Eye (tissue), 1 donor: ENCODE results near the gene SPG7.
"Not testable (repeated sequence)": the region's sequence is repeated elsewhere in the genome, so short reads cannot be mapped to it uniquely, and the experiment has no call there.

Experiments
- DNase-seq: peaks from one replicate; pipeline ENCODE4 v3.0.0-alpha.2; 2015

Gene SPG7

GRCh38 chr16:89582614-89583196, 74.5 kb downstream of the SPG7 start:
- DNase-seq: no peak

GRCh38 chr16:89583197-89583894, 75.1 kb downstream of the SPG7 start:
- DNase-seq: no peak

- no peak for DNase-seq
Observed at GRCh38 chr16:89583895-89584644, 75.9 kb downstream of the SPG7 start.

GRCh38 chr16:89584768-89585549, 76.8 kb downstream of the SPG7 start:
- no peak for DNase-seq

GRCh38 chr16:89586218-89586617, 78.0 kb downstream of the SPG7 start:
- no peak for DNase-seq

GRCh38 chr16:89586853-89587252, 78.7 kb downstream of the SPG7 start:
- DNase-seq: no peak

GRCh38 chr16:89587676-89588075, 79.5 kb downstream of the SPG7 start:
- DNase-seq: not testable (repeated sequence)

- no peak for DNase-seq
Observed at GRCh38 chr16:89588413-89589109, 80.4 kb downstream of the SPG7 start.

- no peak for DNase-seq
Observed at GRCh38 chr16:89589241-89589926, 81.2 kb downstream of the SPG7 start.

GRCh38 chr16:89593841-89594240, 85.6 kb downstream of the SPG7 start:
- DNase-seq: no peak

- DNase-seq: no peak
Observed at GRCh38 chr16:89595330-89596060, 87.3 kb downstream of the SPG7 start.

- DNase-seq: no peak
Observed at GRCh38 chr16:89596061-89596689, 88.0 kb downstream of the SPG7 start.

- DNase-seq: no peak
Observed at GRCh38 chr16:89596957-89597649, 88.9 kb downstream of the SPG7 start.

- DNase-seq: peak; percentile 65
Observed at GRCh38 chr16:89598199-89598598, 90.0 kb downstream of the SPG7 start.

GRCh38 chr16:89599451-89599858, 91.3 kb downstream of the SPG7 start:
- no peak for DNase-seq

- no peak for DNase-seq
Observed at GRCh38 chr16:89599902-89600301, 91.7 kb downstream of the SPG7 start.

- DNase-seq: no peak
Observed at GRCh38 chr16:89600427-89600826, 92.2 kb downstream of the SPG7 start.

- no peak for DNase-seq
Observed at GRCh38 chr16:89600956-89601355, 92.8 kb downstream of the SPG7 start.

GRCh38 chr16:89601906-89602272, 93.7 kb downstream of the SPG7 start:
- no peak for DNase-seq

GRCh38 chr16:89602273-89602951, 94.2 kb downstream of the SPG7 start:
- peak; percentile 90 for DNase-seq
